Ovary (tissue), 9 donors: ENCODE measurements around the gene TUBB3. TPM values are rescaled to one million over a fixed set of nuclear protein-coding genes. Genes with fewer than 3 reads are reported as not detected.

ENCODE experiments used
- DNase-seq, 5 donors: peaks; one replicate each; pipeline ENCODE4 v3.0.0-alpha.2; 2019 to 2020
- H3K27ac ChIP-seq, 2 donors: fragments of 200-600 bp; one replicate each; pipeline versions ENCODE4 v1.5.1 to v1.8.0; 2019 to 2022
- H3K27me3 ChIP-seq: fragments of 200-600 bp; one replicate; pipeline ENCODE4 v1.8.0; 2022
- H3K36me3 ChIP-seq: fragments of 200-600 bp; sonication (generic); one replicate; pipeline ENCODE4 v1.5.1; 2019
- H3K4me1 ChIP-seq: one replicate; pipeline ENCODE4 v1.8.1; 2013; ENCODE audit warnings: mild to moderate bottlenecking, moderate library complexity; ENCODE audit not compliant: insufficient read depth
- H3K4me3 ChIP-seq: fragments of 200-600 bp; sonication (generic); one replicate; pipeline ENCODE4 v1.5.1; 2017
- H3K9me3 ChIP-seq, 2 donors: fragments of 200-600 bp in 1 of 2; sonication (generic) in 1 of 2; one replicate each; pipeline versions ENCODE4 v1.5.1 to v1.8.1; 2013 to 2019; ENCODE audit warnings: mild to moderate bottlenecking in 1 of 2, moderate library complexity in 1 of 2
- EP300 ChIP-seq: sonication (generic); formaldehyde crosslinking; IDR thresholded peaks from one replicate; pipeline ENCODE4 v1.6.1; 2017; ENCODE audit warnings: antibody characterized with exemption
- POLR2A ChIP-seq: fragments of 450-650 bp; IDR thresholded peaks from one replicate; pipeline ENCODE4 v1.6.1; 2017; ENCODE audit warnings: antibody characterized with exemption, mild to moderate bottlenecking, moderate library complexity
- WGBS, 3 donors: extraction: QIAGEN DNeasy Blood & Tissue Kit in 1 of 3; methylation state at CpG; one replicate each; pipeline versions ENCODE4 v1.1.5 to v1.1.7; 2013 to 2017; 5-methylcytosine and 5-hydroxymethylcytosine counted together
- intact Hi-C, 4 donors: fragments of 100-400 bp; cut with DNase I; formaldehyde crosslinking; loops; one replicate each; pipeline versions ENCODE4 v1.11.0 to v1.15.1; 2022 to 2023
- polyA plus RNA-seq, 2 donors: library from polyadenylated mRNA; stranded (reverse); fragments of 200-250 nt in 1 of 2; fragments of 350-450 nt in 1 of 2; fragmentation: Illumina TruSeq in 1 of 2; extraction: RNeasy Lipid Tissue Mini Kit (QIAGEN cat#74804) in 1 of 2; gene quantifications; one replicate each; pipeline ENCODE4 v1.2.3, GENCODE V29; 2013 to 2014
- total RNA-seq, 7 donors: library from RNA; depleted of rRNA in 2 of 7; stranded (reverse); fragments of >200 nt in 2 of 7; fragmentation: NEBNext Ultra II Directional in 3 of 7; extraction: Animal tissue kit (Norgen Biotek cat#: 25700) in 3 of 7; gene quantifications; one replicate each; pipeline versions ENCODE4 v1.1.0 to v1.2.4, GENCODE V29; 2016 to 2023
- TF ChIP-seq, protein P1 (sequence below), 3 donors: fragments of 450-650 bp in 2 of 3; fragments of 200-600 bp in 1 of 3; IDR thresholded peaks; one replicate each; pipeline versions ENCODE4 v1.5.1 to v1.8.0; 2016 to 2022; ENCODE audit warnings: antibody characterized with exemption in 3 of 3, mild to moderate bottlenecking in 1 of 3
- donor health status: DM: no; HTN: no; CAD: no; lungs with moderate emphysema.
- donor health status: DM: no; HTN: no; CAD: no.
- donor health status: Bipolar disorder and iron deficiency.
- donor health status: DM: yes; HTN: yes; CAD: no.
- donor health status: DM: no; HTN: no; CAD: no.
- donor health status: DM: yes; HTN: yes; CAD: no.

TUBB3 gene
- total and polyA plus RNA-seq, 9 donors: 0.73 to 22.6 (median 2.5) TPM

DNA sequence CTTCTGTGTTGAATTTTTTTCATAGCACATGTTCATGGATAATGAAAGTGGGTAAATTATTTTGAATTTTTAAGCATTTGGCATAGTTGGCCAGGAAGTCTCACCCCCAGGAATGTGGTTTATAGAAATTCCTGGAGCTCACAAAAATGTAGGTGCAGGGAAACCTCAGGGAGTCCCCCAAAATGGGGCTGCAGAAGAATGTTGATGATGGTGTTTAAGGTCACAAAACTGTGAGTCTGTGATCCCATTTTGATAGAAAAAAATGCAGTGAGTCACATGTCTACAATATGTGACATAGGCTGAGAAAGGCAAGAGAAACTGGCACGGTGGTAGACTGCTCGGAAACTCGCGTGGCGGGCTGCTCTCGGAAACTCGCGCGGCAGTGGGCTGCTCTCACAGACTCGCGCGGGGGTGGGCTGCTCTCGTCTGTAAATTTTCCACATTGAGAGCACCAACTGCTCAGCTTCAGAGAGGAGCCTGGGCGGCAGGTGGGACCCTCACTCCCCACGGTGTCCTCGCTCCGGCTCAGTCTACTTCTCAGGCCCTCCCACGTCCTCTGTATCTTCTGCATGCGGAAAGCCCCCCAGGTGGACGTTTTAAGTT is 23.2 kb upstream of the TUBB3 start:
- Histone ChIP-seq H3K27ac (no peak overlapping the region), H3K36me3 (peaks cover 3% of the 10 kb centered on the region), H3K9me3 (no peaks in the 10 kb centered on the region), H3K27me3 (no peaks in the 10 kb centered on the region), H3K4me3 (no peak overlapping the region), H3K4me1 (no peaks in the 10 kb centered on the region)
- TF ChIP-seq, protein P1, sequence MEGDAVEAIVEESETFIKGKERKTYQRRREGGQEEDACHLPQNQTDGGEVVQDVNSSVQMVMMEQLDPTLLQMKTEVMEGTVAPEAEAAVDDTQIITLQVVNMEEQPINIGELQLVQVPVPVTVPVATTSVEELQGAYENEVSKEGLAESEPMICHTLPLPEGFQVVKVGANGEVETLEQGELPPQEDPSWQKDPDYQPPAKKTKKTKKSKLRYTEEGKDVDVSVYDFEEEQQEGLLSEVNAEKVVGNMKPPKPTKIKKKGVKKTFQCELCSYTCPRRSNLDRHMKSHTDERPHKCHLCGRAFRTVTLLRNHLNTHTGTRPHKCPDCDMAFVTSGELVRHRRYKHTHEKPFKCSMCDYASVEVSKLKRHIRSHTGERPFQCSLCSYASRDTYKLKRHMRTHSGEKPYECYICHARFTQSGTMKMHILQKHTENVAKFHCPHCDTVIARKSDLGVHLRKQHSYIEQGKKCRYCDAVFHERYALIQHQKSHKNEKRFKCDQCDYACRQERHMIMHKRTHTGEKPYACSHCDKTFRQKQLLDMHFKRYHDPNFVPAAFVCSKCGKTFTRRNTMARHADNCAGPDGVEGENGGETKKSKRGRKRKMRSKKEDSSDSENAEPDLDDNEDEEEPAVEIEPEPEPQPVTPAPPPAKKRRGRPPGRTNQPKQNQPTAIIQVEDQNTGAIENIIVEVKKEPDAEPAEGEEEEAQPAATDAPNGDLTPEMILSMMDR (IDR thresholded peaks at IDR 0.05): no peak
- TF ChIP-seq POLR2A: no peak
- no peak for TF ChIP-seq EP300
- intact Hi-C loops: no loop called here
- 88 to 92% (median 89%) methylated on average over 20 of the region's 20 CpGs for WGBS, 3 donors
- no peak for DNase-seq

DNA sequence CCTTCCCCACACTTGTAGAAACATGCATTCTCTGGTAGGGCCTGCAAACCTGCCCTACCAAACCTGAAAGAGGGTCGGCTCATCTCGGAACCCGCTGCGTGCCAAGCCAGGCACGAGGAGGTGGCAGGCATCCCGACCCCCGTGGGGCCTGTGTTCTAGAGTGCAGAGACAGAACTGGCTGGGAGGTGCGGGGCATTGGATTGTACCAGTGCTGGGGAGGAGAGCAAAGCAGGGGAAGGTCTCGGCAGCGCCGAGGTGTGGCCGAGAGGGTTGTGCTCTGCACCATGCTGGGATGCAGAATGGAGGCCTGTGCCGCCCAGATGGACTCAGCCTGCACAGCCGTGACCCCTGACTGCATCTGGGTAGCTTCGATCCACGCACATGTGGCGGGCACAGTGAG is 22.3 kb upstream of the TUBB3 start:
- peak in 1 of 5 donors; percentile 16 for DNase-seq
- WGBS, 3 donors: 87 to 94% (median 93%) methylated on average over 14 to 17 of the region's 17 CpGs

DNA sequence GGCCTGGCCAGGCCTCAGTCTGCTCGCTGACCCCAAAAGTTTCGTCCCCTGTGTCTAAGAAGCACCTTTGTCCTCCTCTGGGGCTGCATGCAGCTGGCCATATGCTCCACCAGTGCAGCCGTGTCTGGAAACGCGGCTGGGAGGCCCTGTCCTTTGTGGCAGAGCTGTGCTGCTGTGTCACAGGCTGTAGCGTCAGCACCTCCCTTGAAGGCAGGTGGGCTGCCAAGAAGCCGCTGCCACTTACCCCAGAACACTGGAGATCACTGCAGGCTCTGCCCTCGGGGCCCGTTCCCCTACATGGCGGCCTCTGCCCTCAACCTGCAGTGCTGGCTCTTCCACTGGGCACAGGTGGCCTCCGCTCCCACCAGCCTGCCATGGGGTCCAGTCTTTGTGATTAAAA is 20.2 kb upstream of the TUBB3 start:
- DNase-seq: no peak
- TF ChIP-seq, protein P1 (IDR thresholded peaks at IDR 0.05): no peak
- TF ChIP-seq EP300: no peak
- TF ChIP-seq POLR2A: no peak
- H3K27ac ChIP-seq: no peak overlapping the region
- H3K4me1 ChIP-seq: no peaks in the 10 kb centered on the region
- peaks cover 3% of the 10 kb centered on the region for H3K36me3 ChIP-seq
- H3K27me3 ChIP-seq: no peaks in the 10 kb centered on the region
- no peak overlapping the region for H3K4me3 ChIP-seq
- intact Hi-C loops: no loop called here
- no peaks in the 10 kb centered on the region for H3K9me3 ChIP-seq
- WGBS, 3 donors: 76 to 93% (median 90%) methylated on average over 9 to 11 of the region's 11 CpGs

More for the DNA sequence above, 22.3 kb upstream of the TUBB3 start:
- Histone ChIP-seq H3K4me1 (no peaks in the 10 kb centered on the region), H3K9me3 (no peaks in the 10 kb centered on the region), H3K36me3 (peaks cover 3% of the 10 kb centered on the region), H3K27me3 (no peaks in the 10 kb centered on the region), H3K27ac (no peak overlapping the region), H3K4me3 (no peak overlapping the region)
- intact Hi-C loops: no loop called here
- TF ChIP-seq, protein P1 (IDR thresholded peaks at IDR 0.05): no peak
- no peak for TF ChIP-seq POLR2A
- no peak for TF ChIP-seq EP300

DNA sequence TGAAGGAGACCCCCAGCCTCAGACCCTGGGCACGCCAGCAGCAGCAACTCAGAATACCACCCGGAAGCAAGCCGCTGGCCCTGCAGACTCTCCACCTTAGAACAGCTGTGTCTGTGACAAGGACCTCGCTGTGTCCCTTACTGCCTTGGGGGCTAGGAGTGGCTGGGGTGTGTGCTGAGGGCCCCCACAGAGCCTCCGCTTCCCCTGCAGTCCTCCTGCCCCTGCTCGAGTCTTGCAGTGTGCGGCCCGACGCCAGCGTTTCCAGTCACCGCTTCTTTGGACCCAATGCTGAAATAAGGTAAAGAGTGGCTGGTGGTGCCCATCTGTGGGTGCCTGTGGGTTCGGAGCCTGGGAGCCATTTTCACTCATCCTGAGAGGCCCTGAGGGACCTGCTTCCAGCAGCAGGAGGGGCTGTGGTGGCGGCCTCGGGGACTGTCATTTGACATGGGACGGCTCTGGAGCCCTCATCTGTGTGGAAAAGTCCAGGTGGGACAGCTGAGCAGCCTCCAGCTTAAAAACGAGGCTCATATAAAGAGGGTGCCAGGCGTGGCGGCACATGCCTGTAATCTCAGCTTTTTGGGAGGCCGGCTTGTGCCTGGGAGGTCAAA is 19.1 kb upstream of the TUBB3 start:
- WGBS, 3 donors: 88 to 91% (median 89%) methylated on average over 19 of the region's 19 CpGs
- Histone ChIP-seq H3K27ac (no peak overlapping the region), H3K36me3 (no peaks in the 10 kb centered on the region), H3K4me3 (no peak overlapping the region), H3K27me3 (no peaks in the 10 kb centered on the region), H3K9me3 (no peaks in the 10 kb centered on the region), H3K4me1 (no peaks in the 10 kb centered on the region)
- DNase-seq: no peak
- intact Hi-C loops: no loop called here
- TF ChIP-seq EP300 (no peak), POLR2A (no peak)
- TF ChIP-seq, protein P1 (IDR thresholded peaks at IDR 0.05): no peak
